GM19240 (cell line): ENCODE results near the gene MTRF1.

Experiments used
- DNase-seq: peaks from one replicate; pipeline ENCODE4 v3.0.0; 2011; ENCODE audit warnings: low spot score; ENCODE audit not compliant: insufficient read length

MTRF1 gene, protein sequence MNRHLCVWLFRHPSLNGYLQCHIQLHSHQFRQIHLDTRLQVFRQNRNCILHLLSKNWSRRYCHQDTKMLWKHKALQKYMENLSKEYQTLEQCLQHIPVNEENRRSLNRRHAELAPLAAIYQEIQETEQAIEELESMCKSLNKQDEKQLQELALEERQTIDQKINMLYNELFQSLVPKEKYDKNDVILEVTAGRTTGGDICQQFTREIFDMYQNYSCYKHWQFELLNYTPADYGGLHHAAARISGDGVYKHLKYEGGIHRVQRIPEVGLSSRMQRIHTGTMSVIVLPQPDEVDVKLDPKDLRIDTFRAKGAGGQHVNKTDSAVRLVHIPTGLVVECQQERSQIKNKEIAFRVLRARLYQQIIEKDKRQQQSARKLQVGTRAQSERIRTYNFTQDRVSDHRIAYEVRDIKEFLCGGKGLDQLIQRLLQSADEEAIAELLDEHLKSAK

DNA sequence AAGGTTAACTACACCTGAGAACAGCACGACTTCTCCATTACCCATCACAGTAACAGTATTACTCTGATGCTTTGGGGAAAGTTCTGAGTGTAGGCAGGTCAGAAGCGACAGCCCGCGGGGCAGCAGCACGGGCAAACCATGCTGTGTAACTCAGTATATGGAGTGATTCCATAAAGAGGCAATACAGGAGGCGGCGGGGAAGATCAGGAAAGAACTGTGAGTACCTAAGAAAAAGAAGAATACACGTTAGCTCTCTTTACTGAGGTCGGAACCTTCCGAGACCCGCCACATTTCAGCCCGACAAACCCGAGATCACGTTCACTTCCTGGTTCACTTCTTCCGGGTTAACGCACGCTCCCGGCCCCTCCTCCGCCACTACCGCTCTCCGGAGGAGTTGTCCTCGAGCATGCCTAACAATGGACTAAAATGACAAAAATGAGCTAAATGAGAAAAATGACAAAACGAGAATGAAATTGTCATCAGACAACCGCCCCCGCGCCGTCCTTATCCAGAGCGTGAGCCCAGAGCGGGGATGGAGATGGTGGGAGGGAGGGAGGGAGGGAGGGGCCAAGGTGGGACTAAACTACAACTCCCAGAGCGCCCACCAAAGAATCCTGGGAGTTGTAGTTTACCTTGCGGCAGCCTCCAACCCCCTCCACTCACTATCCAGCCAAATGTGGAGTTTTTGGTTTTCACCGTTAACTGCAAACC, at the start of gene MTRF1:
Gene MTRF1, minus strand, starts transcription at position 316 of the 711 bp plus-strand sequence. CDS start 2,669 bp downstream, outside the sequence.
- peak; percentile 56 for DNase-seq

DNA sequence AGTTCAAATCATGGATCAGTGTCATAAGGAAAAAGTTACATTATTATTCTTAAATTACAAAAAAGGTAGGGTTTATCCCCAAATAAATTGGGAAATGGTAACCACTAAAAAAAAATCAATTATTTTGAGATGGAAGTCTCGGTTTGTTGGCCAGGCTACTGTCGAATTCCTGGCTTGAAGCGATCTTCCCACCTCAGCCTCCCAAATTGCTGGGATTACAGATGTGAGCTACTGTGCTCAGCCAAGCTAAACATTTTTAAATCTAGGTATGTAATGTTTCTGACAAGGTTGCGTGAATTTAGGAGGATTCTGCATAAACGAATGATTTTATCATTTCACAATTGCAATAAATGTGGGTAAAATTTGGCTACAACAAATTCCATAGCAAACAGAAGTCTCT, 49.7 kb upstream of the MTRF1 start:
- DNase-seq = no peak

DNA sequence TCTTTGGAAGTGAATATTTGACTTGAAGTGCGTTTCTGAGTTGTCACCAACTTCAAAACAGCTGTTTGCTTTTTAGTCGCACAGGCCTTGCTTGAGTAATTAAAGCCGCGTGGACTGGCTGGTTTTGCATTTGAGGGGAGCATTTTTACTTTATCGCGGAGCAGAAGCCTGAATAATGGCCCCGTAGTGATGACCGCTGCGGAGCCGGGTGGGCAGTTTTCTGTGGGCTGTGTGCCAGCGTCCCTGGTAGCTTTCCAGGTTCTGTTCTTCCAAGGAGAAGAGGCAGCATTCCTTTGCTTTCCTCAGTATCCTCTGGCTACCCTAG, 48.8 kb upstream of the MTRF1 start:
- DNase-seq = no peak

DNA sequence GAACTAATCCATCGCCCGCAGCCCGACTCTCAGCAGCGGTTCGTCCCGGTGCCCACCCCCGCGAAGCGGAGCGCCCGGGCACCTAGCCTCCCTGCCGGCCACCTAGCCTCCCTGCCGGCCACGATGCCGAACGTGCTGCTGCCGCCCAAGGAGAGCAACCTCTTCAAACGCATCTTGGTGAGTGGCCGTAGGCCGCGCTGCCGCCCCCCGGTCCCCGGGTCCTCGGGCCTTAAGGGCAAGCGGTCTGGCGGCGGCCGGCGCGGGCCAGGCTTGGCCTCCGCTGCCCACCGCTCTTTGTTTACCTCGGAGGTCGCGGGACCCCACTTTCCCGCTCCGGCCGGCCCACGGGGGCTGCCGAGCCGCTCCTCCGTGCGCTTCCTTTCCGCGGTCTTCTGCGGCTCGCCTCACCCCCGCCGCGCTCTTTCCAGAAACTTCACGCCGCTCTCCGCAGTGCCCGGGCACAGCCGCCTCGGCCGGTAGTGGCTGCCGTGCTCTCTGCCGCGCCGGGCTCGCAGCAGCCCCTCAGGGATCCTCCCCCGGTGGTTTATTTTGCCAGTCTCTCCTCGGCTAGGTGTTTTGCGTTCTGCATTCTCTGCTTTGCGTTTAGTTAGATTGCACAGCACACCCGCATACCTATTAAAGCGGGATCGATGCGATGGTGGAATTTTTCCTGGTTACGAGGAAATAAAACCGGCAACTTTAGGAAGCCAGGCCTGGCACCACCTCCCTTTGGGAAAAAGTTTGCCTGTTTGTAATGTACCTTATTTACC, 48.2 kb upstream of the MTRF1 start:
- DNase-seq = no peak

DNA sequence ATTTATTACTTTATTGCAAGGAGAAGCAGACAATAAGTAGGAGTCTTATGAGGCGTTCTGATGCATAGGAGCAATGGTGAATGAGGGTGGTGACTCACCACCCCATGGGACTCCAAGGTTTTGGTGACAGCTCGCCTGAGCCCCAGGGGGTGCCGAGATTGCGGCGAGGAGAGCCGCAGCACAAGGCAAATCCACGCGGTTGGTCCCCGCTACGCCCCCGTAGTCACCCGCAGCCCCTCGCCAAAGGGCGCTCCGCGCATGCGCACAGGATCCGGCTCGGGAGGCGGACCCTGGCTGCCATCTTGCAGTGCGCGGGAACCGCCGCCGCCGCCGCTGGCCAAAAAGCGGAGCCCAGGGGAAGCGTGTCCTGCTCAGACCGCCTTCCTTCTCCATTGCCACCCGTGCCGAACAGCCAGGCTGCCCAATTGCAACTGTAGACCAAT, 47.6 kb upstream of the MTRF1 start, which contains the start of gene NAA16:
Gene NAA16, plus strand, starts transcription at position 305 of the 443 bp plus-strand sequence. CDS start 262 bp downstream, outside the sequence.
- DNase-seq = peak; percentile 81

DNA sequence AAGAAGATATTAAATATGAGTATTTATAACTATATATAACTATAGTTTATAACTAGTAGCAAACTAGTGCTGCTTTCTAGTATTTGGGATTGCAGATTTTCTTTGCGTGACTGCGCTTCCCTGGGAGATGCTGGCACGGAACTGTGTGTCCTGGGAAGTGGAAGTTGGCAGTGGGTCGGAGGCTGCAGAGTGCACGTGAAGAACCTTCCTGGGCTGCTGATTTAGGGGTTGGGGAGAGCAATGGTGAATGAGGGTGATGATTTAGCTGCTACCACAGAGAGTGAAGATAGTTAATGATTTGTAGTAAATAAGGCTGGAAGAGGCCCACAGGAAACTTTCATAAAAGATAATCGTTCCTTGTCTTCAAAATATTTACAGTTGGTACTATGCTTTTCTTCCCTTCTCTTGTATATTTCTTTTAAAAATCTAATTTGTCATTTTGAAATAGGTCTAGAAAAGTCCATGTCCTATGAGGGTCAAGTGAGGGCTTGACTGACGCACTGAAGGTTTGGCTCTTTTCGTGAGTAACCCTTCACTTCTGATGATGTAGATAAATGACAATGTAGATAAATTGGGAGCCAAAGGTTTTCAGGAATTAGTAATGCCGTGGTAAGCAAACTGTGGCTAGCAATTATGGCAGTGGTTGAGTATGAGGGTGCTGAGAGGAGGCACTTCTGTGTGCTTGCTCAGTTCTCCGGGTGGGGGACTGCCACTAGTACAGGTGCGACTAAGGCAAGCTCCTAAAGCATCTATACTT, 44.7 kb upstream of the MTRF1 start:
- DNase-seq = no peak

DNA sequence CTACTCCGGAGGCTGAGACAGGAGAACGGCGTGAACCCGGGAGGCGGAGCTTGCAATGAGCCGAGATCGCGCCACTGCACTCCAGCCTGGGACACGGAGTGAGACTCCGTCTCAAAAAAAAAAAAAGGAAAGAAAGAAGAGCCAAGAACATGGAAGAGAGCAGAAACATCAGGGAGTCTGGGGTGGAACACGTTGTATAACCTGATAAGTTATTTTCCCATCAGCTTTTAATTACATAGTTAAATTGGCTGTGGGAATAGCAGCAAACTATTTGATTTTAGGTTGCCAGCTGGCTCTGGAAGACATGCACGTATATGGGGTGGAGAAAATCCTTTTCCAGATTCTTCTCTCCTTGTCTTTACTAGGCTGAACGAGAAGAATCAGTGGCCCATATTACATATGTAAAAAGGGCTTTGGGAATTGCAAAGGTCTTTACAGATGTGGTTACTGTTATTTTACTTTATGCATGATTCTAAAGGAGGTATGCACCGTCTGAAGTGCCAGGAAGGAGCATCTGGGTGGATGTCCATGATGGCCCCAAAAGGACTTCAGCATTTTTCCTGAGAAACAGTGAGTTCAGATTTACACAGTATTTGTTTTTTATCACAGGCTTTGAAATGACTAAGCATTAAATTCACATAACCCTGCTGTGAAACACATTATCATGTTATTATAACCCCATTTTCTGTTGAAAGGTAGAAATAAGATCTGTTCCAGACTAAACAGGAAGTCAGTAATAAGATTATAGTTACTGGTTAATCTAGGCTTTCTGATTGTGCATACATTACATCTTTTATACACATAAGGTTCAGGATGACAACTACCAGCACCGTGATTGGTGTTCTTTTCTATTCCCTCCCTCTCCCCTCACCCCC, 43.1 kb upstream of the MTRF1 start:
- no peak for DNase-seq

DNA sequence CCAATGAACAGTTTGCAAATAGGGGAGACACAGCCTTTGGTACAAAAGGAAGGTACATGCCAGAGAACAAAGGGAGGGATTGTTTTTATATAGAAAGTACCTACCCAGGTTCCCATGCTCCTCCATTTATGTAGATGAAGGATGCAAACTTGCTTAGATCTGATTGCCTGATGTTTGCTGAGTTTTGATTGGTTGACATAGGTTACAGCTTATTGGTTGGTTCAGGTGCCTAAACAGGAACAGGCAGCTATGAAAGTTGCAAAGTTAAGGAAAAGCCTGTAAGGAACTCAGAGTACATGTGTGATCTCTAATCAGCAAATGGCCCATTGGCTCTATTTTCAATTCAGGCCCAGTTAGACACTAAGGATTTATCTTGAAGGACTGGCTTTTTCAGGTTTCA, 41.2 kb upstream of the MTRF1 start:
- no peak for DNase-seq

DNA sequence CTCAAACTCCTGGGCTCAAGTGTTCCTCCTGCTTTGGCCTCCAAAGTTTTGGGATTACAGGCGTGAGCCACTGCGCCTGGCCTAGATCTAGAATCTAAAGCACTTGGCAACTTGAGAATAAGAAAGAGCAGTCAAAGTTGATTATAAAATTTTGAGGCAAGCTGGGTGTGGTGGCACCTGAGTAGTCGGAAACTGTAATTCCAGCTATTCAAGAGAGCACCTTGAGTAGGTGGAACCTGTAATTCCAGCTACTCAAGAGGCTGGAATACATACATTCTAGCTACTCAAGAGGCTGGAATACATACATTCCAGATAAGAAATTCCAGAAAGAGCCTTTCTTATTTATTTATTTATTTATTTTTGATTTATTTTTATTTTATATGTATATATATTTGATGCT, 39.4 kb upstream of the MTRF1 start:
- no peak for DNase-seq

DNA sequence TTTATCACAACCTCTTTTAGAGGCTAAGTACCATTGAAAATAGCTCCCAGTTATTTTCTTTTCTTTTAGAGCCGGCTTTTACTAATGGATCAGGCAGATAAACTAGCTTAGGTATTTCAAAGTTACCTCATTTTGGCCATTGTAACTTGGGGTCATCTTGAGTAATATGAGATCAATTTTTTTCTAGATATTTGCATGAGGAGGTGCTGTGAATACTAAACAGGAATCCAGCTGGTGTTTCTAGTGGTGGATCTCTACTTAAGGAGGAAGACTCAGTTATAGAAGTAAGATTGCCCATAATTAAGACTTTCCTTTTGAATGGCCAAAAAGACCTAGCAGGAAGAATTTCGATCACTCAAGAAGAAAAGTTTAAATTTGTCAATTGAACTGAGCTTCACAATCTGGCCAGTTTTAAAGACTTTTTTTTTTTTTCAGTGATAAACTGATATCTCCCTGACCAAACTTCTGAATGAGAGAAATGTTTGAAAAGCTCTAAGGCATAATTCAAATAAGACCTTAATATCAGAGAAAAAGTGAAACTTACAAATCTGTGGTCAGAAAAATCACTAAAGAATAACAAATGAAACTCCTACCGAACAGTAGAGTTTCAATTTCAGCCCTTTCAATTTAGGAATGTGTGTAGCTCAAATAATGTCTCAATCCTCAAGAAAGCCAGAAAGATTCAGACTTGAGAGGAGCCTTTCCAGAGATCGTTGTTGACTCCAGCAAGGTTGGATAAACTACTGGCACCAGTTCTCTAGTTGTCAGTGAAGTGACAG, 36.1 kb upstream of the MTRF1 start:
- no peak for DNase-seq

DNA sequence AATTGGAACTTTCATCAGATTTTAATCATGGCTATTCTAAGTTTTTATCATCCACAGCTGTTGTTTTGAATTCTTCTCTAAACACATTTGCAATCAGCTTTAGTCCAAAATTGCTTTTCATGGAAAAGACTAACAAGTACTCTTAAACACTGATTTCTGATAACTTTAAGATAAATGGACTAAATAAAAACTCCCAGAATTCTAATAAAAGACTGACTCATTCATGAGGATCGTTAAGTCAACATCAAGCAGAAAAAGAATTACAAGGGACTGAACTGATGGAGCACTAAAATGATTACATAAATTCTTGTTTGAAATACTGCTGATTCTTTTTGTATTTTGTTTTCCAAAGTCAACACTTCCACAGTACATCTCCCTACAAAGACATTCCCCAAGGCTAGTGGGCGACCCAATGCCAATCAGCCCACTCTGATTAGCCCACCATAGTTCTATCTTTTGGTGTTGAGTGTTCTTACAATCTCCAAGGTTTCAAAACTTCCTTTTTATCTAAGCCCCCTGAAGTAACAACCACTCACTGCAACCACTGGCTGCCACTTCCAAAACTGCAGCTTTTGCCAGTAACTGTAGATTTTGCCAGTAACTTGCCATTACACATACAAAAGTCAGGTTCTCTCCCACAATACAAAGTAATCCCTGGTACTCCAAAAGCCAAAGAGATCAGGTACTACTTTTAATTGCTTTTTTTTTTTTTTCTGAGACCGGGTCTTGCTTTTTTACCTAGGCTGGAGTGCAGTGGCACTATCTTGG, 33.7 kb upstream of the MTRF1 start:
- DNase-seq = no peak

DNA sequence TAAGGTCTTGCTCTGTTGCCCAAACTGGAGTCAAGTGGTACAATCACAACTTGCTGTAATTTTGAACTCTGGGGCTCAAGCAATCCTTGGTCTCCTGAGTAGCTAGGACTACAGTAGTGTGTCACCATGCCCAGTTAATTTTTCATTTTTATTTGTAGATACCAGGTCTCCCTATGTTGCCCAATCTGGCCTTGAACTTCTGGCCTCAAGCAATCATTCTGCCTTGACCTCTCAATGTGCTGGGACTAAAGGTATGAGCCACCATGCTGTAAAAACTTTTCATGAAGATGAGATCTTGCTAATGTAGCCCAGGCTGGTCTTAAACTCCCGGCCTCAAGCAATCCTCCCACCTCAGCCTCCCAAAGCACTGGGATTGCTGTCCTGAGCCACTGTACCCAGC, 32.6 kb upstream of the MTRF1 start:
- no peak for DNase-seq

DNA sequence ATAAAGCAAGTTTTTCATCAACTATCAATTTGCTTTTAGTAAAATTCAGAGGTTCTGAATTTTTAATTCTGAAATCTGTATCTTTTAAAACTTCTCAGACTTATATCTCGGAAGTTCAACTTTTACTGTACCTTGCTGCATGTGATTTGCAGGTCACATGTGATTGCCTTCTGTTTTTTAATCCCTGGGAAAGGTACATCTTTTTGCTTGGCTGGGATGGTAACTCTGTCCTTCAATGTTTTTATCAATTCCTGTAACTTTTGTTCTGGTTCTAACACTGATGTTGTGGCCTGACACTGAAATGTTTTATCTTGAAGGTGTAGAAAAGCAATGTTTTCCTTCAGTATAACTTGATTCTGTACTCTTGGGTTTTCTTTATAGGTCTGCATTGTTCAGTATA, 31.5 kb upstream of the MTRF1 start:
- no peak for DNase-seq

DNA sequence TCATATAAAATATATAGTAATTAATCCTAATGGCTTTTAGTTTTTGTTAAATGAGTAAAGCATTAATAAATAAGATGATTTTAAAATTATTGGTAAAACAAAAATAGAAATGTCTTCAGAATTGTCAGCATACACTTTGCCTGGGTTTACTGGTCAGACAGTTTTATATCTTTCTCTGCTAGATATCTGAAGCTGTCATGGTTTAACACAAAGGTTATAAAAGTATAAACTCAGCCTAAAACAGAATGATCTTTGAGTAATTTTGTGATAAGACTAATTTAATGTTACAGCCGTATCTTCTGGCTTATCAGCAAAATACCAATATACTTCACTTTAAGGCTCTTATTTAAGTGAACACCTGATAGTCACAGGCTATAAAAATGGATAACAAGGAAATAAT, 29.9 kb upstream of the MTRF1 start:
- DNase-seq = no peak

DNA sequence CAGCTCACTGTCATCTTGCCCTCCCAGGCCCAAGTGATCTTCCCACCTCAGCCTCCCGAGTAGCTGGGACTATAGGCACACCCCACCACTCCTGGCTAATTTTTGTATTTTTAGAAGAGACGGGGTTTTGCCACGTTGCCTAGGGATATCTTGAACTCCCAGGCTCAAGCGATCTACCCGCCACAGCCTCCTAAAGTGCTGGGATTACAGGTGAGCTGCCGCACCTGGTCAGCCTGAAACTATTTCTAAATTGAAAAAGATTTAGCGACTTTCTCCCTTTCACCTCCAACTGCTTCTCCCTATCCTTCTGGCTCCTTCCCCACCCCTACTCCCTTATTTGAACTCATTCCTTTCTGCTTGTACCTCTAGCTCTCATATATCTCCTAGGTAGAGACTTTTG, 27.9 kb upstream of the MTRF1 start:
- DNase-seq = no peak

DNA sequence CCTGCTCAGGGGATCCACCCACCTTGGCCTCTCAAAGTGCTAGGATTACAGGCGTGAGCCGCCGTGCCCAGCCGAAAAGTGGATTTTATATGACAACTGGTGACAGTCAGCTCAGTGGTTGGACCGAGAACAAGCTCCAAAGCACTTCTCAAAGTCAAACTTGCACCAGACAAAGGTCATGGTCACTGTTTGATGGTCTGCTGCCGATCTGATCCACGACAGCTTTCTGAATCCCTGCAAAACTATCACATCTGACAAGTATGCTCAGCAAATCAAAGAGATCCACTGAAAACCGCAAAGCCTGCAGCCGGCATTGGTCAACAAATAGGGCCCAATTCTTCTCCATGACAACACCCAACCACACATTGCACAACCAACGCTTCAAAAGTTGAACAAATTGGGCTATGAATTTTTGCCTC, 26.1 kb upstream of the MTRF1 start:
- no peak for DNase-seq

DNA sequence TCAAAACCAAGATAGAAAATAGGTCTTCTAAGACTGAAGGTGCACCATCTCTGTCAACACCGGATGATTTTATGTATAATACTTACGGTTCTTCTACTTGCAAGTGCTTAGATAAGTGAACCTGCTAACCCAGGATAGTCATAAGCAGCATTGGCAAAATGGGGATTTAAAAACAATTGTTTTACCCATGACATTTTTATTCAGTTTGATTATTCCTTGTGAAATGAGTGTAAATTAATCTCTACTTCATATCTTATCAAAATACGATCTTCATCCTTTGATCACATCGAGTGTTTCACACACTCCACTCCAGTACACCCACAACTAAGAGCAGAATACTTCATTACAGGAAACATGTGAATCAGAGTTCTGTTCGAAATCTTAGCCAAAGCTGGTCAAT, 23.0 kb upstream of the MTRF1 start:
- no peak for DNase-seq

DNA sequence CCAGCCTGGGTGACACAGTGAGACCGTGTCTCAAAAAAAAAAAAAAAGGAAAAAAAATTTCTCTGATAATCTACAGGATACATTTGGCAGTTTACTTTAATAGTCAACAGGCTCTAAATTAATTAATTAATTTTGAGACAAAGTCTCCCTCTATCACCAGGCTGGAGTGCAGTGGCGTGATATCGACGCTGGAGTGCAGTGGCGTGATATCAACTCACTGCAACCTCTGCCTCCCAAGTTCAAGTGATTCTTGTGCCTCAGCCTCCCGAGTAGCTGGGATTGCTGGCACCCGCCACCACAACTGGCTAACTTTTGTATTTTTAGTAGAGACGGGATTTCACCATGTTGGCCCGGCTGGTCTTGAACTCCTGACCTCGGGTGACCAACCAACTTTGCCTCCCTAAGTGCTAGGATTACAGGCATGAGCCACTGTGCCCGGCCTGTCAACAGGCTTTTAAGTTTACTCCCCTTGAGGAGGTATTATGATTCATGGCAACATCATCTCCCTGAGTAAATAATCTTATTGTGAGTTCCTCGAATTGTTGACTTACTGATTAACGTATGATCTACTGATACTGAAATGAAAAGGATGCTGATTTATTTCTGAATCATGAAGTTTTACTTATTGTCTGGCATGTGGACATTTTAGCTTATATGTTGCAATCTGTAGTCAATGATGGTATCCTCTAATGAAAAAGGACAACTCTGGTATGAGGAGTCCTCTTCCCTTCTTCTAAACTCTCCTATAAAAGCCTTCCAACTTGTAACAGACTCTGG, 21.3 kb upstream of the MTRF1 start:
- no peak for DNase-seq
